ENCODE results near the gene YTHDC2. TPM values are rescaled to one million over a fixed set of nuclear protein-coding genes. Genes with fewer than 3 reads are reported as not detected.

Gene YTHDC2
- polyA plus RNA-seq, 1 donor (not counting 4 experiments of a cell fraction or from before 2014, with no cell fraction given), result 15.2 TPM

DNA sequence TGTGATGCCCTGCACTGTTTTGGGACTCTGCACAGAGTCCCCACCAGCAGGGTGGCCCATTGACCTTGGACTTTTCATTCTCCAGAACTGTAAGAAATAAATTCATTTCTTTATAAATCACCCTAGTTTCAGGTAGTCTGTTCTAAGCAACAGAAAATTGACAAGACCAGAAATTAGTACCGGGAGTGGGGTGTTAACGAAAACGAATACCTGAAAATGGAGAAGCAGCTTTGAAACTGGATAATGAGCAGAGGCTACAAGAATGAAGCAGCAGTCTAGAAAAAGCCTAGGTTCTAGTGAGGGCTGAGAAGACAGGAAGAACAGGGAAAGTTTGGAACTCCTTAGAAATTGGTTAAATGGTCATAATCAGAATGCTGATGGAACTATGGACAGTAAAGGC, 23.2 kb upstream of the YTHDC2 start:
- Histone ChIP-seq H3K9ac (ENCODE audit: control insufficient read depth, extremely low read depth, insufficient read depth, low read length) (no peak overlapping the region), H3K27ac (ENCODE audit: control insufficient read depth, insufficient read depth, low read length) (no peak overlapping the region), H3K9me3 (ENCODE audit: control insufficient read depth, low read depth, low read length) (peaks cover 10% of the 10 kb centered on the region), H4K20me1 (ENCODE audit: control insufficient read depth, extremely low read depth, insufficient read depth, low read length) (no peaks in the 10 kb centered on the region), H3K27me3 (ENCODE audit: control insufficient read depth, extremely low read depth, insufficient read depth, low read length) (no peaks in the 10 kb centered on the region), H3K4me2 (ENCODE audit: control insufficient read depth, extremely low read depth, insufficient read depth, low read depth, low read length) (no peak overlapping the region), H3K4me1 (ENCODE audit: control insufficient read depth, extremely low read depth, insufficient read depth, low read length) (peaks cover 17% of the 10 kb centered on the region), H2AFZ (ENCODE audit: control insufficient read depth, low read length) (no peak overlapping the region), H3K4me3 (ENCODE audit: control insufficient read depth in 2 of 3, extremely low read depth in 1 of 3, insufficient read depth in 2 of 3, low read depth in 1 of 3, low read length in 3 of 3) (no peak overlapping the region), H3K79me2 (ENCODE audit: control insufficient read depth, insufficient read depth, low read length) (peaks cover 16% of the 10 kb centered on the region), H3K9me1 (ENCODE audit: control insufficient read depth, extremely low read depth, insufficient read depth, low read length) (no peaks in the 10 kb centered on the region), H3K36me3 (ENCODE audit: control insufficient read depth in 2 of 2, extremely low read depth in 1 of 2, insufficient read depth in 2 of 2, low read length in 2 of 2) (no peaks in the 10 kb centered on the region)
- FAIRE-seq (no peak), DNase-seq (ENCODE audit: low read depth, low spot score) (no peak)
- TF ChIP-seq, protein P1, sequence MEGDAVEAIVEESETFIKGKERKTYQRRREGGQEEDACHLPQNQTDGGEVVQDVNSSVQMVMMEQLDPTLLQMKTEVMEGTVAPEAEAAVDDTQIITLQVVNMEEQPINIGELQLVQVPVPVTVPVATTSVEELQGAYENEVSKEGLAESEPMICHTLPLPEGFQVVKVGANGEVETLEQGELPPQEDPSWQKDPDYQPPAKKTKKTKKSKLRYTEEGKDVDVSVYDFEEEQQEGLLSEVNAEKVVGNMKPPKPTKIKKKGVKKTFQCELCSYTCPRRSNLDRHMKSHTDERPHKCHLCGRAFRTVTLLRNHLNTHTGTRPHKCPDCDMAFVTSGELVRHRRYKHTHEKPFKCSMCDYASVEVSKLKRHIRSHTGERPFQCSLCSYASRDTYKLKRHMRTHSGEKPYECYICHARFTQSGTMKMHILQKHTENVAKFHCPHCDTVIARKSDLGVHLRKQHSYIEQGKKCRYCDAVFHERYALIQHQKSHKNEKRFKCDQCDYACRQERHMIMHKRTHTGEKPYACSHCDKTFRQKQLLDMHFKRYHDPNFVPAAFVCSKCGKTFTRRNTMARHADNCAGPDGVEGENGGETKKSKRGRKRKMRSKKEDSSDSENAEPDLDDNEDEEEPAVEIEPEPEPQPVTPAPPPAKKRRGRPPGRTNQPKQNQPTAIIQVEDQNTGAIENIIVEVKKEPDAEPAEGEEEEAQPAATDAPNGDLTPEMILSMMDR (optimal IDR thresholded peaks at IDR 0.05 in 1 of 3, IDR thresholded peaks at IDR 0.05 in 1 of 3, conservative IDR thresholded peaks at IDR 0.05 in 1 of 3; ENCODE audit: extremely low read depth in 1 of 3, insufficient read depth in 2 of 3, low read length in 3 of 3), result no peak
- TF ChIP-seq EZH2 (IDR thresholded peaks at IDR 0.05; ENCODE audit: low read length), result no peak
- dilution Hi-C loops (cut with MboI; ENCODE audit: extremely low pct_ligation_motif_present, low sequenced_read_pairs), result no loop called here

DNA sequence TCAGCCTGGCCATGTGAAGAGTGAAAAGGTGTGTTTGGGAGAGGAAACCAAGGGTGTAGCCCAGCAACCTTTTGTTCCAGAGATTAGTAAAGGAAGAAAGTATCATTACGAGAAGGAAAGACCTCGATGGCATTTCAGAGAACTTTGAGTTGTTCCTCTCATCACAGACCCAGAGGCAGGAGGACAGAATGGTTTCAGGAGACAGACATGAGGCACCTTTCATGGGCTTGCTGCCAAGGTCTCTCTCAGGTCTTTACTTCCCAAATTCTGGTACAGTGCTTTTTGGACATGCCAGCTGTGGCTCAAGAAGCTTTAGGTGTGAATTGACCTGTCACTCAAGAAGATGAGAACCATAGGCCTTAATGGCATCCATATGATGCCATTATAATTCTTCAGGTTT, 22.5 kb upstream of the YTHDC2 start:
- peaks cover 10% of the 10 kb centered on the region for H3K9me3 ChIP-seq (ENCODE audit: control insufficient read depth, low read depth, low read length)
- TF ChIP-seq EZH2 (IDR thresholded peaks at IDR 0.05; ENCODE audit: low read length), result no peak
- TF ChIP-seq, protein P1 (optimal IDR thresholded peaks at IDR 0.05 in 1 of 3, IDR thresholded peaks at IDR 0.05 in 1 of 3, conservative IDR thresholded peaks at IDR 0.05 in 1 of 3; ENCODE audit: extremely low read depth in 1 of 3, insufficient read depth in 2 of 3, low read length in 3 of 3), result no peak
- no peaks in the 10 kb centered on the region for H4K20me1 ChIP-seq (ENCODE audit: control insufficient read depth, extremely low read depth, insufficient read depth, low read length)
- H3K9me1 ChIP-seq (ENCODE audit: control insufficient read depth, extremely low read depth, insufficient read depth, low read length), result no peaks in the 10 kb centered on the region
- H3K4me2 ChIP-seq (ENCODE audit: control insufficient read depth, extremely low read depth, insufficient read depth, low read depth, low read length), result no peak overlapping the region
- DNase-seq (ENCODE audit: low read depth, low spot score) (no peak), FAIRE-seq (no peak)
- peaks cover 11% of the 10 kb centered on the region for H3K79me2 ChIP-seq (ENCODE audit: control insufficient read depth, insufficient read depth, low read length)
- peaks cover 17% of the 10 kb centered on the region for H3K4me1 ChIP-seq (ENCODE audit: control insufficient read depth, extremely low read depth, insufficient read depth, low read length)
- no peak overlapping the region for H2AFZ ChIP-seq (ENCODE audit: control insufficient read depth, low read length)
- H3K9ac ChIP-seq (ENCODE audit: control insufficient read depth, extremely low read depth, insufficient read depth, low read length), result no peak overlapping the region
- H3K36me3 ChIP-seq (ENCODE audit: control insufficient read depth in 2 of 2, extremely low read depth in 1 of 2, insufficient read depth in 2 of 2, low read length in 2 of 2), result no peaks in the 10 kb centered on the region
- H3K27me3 ChIP-seq (ENCODE audit: control insufficient read depth, extremely low read depth, insufficient read depth, low read length), result no peaks in the 10 kb centered on the region
- H3K4me3 ChIP-seq (ENCODE audit: control insufficient read depth in 2 of 3, extremely low read depth in 1 of 3, insufficient read depth in 2 of 3, low read depth in 1 of 3, low read length in 3 of 3), result no peak overlapping the region
- dilution Hi-C loops (cut with MboI; ENCODE audit: extremely low pct_ligation_motif_present, low sequenced_read_pairs), result no loop called here
- no peak overlapping the region for H3K27ac ChIP-seq (ENCODE audit: control insufficient read depth, insufficient read depth, low read length)

Data from keratinocyte (primary cell).